Measurements from ENCODE around the gene ACTMAP. TPM values are rescaled to one million over a fixed set of nuclear protein-coding genes. Genes with fewer than 3 reads are reported as not detected.

Gene ACTMAP
- total and polyA plus RNA-seq, 2 of the 8 experiments (the other 6 are each of a cell fraction or from before 2014, with no cell fraction given): 24.1 to 26.5 TPM

GRCh38 chr19:40726279-40726678, 24.0 kb downstream of the ACTMAP start:
- H2BK12ac ChIP-seq (ENCODE audit: low read depth, low read length): no peak overlapping the region
- no peaks in the 10 kb centered on the region for H3K23me2 ChIP-seq (ENCODE audit: low read depth, low read length)
- no peak overlapping the region for H4K5ac ChIP-seq (ENCODE audit: insufficient read length, low read depth, low read length)
- H4K20me1 ChIP-seq (replicated peaks in 1 of 2; ENCODE audit: control insufficient read depth in 1 of 2, insufficient read depth in 2 of 2, low read length in 2 of 2): no peaks in the 10 kb centered on the region
- POLR2A ChIA-PET (ENCODE audit: partially characterized antibody): interaction anchor here (0.8 to 2.6 kb wide), 4 partner anchors 10 to 31 kb away, joined by 3 to 9 read pairs (median 4); no protein-coding TSS in a partner anchor
- no peak overlapping the region for H3K27ac ChIP-seq (ENCODE audit: low read depth, low read length)
- no peak overlapping the region for H3K14ac ChIP-seq (ENCODE audit: insufficient read length)
- no peak overlapping the region for H3K4ac ChIP-seq (replicated peaks; ENCODE audit: insufficient read length, low read depth, low read length)
- no peak overlapping the region for H2BK20ac ChIP-seq (ENCODE audit: low read length)
- no peak for DNase-seq (ENCODE audit: low read depth in 1 of 2, low spot score in 2 of 2)
- H3K27me3 ChIP-seq (replicated peaks in 1 of 4; ENCODE audit: control insufficient read depth in 3 of 4, extremely low read depth in 1 of 4, insufficient read depth in 3 of 4, low read length in 3 of 4): no peaks in the 10 kb centered on the region
- no peak overlapping the region for H2AK5ac ChIP-seq (ENCODE audit: low read depth, low read length)
- no peaks in the 10 kb centered on the region for H3K9me3 ChIP-seq (ENCODE audit: insufficient read depth in 2 of 2, low read depth in 1 of 2, low read length in 1 of 2)
- H3K4me3 ChIP-seq (ENCODE audit: extremely low read depth in 1 of 4, insufficient read depth in 2 of 4, low read depth in 3 of 4, low read length in 4 of 4): no peak overlapping the region
- H3K56ac ChIP-seq (replicated peaks; ENCODE audit: insufficient read length, low read depth, low read length): no peak overlapping the region
- no peak overlapping the region for H3K18ac ChIP-seq (ENCODE audit: extremely low read depth, low read length)
- no peak overlapping the region for H3K23ac ChIP-seq (ENCODE audit: insufficient read length)
- H4K8ac ChIP-seq (ENCODE audit: extremely low read depth, insufficient read depth, low read length): no peak overlapping the region
- no peaks in the 10 kb centered on the region for H3K4me1 ChIP-seq (replicated peaks in 1 of 4; ENCODE audit: control insufficient read depth in 3 of 4, insufficient read depth in 4 of 4, low read length in 3 of 4)
- peaks cover 0 to 2% of the 10 kb centered on the region in 2 experiments; a peak in 1 of 4 replicates for H3K79me2 ChIP-seq (ENCODE audit: control insufficient read depth in 1 of 2, insufficient read depth in 2 of 2, low read length in 2 of 2)
- no peak overlapping the region for H2BK120ac ChIP-seq (replicated peaks; ENCODE audit: low read depth, low read length)
- no peak overlapping the region for H3K9ac ChIP-seq (replicated peaks in 1 of 4; ENCODE audit: extremely low read depth in 1 of 4, low read depth in 3 of 4, low read length in 3 of 4)
- 95% methylated on average over 4 of the region's 4 CpGs; no CpG with 5 or more reads in 1 of the 2 experiments for WGBS, 2 experiments (ENCODE audit: extremely low coverage in 1 of 2, insufficient coverage in 1 of 2, insufficient read length in 1 of 2, insufficient replicate concordance in 2 of 2, low coverage in 1 of 2, low lambda C conversion rate in 2 of 2, missing lambda C conversion rate in 1 of 2)
- no peak overlapping the region for H2BK15ac ChIP-seq (ENCODE audit: low read length)
- H3K4me2 ChIP-seq (ENCODE audit: insufficient read depth in 1 of 2, low read depth in 2 of 2, low read length in 2 of 2): no peak overlapping the region
- H3K79me1 ChIP-seq (ENCODE audit: low read depth, low read length): no peaks in the 10 kb centered on the region; the same call in none of the 2 replicates
- no peak overlapping the region for H2BK5ac ChIP-seq (ENCODE audit: low read depth, low read length)
- no peak overlapping the region for H2AFZ ChIP-seq (ENCODE audit: low read length)
- CTCF ChIA-PET (ENCODE audit: partially characterized antibody): interaction anchor here (1.7 to 1.8 kb wide), 2 partner anchors 10 to 20 kb away, joined by 4 read pairs; no protein-coding TSS in a partner anchor
- H4K91ac ChIP-seq (replicated peaks; ENCODE audit: insufficient read length, low read length): no peak overlapping the region
- FAIRE-seq: no peak
- H3K36me3 ChIP-seq (ENCODE audit: control insufficient read depth in 2 of 4, insufficient read depth in 4 of 4, low read length in 3 of 4): peaks cover 2 to 14% (median 6%) of the 10 kb centered on the region in 4 experiments; a peak in 5 of 8 replicates
- no peak for TF ChIP-seq JUND (IDR thresholded peaks at IDR 0.05; ENCODE audit: low read length)
- no peak for TF ChIP-seq PHF8 (conservative IDR thresholded peaks at IDR 0.05; ENCODE audit: low read depth, low read length)
- no peak for TF ChIP-seq SIN3A (conservative IDR thresholded peaks at IDR 0.05 in 1 of 2, IDR thresholded peaks at IDR 0.05 in 1 of 2; ENCODE audit: low read depth in 1 of 2, low read length in 2 of 2)
- no peak for TF ChIP-seq RBBP5 (IDR thresholded peaks at IDR 0.05; ENCODE audit: borderline replicate concordance, low read depth, low read length)
- no peak for TF ChIP-seq EGR1 (IDR thresholded peaks at IDR 0.05; ENCODE audit: borderline replicate concordance, low read depth, low read length)
- TF ChIP-seq RAD21 (IDR thresholded peaks at IDR 0.05 in 1 of 2, conservative IDR thresholded peaks at IDR 0.05 in 1 of 2; ENCODE audit: low read depth in 2 of 2, low read length in 2 of 2): no peak
- TF ChIP-seq TBP (IDR thresholded peaks at IDR 0.05; ENCODE audit: low read depth, low read length): no peak
- TF ChIP-seq CHD2 (IDR thresholded peaks at IDR 0.05; ENCODE audit: low read length): no peak
- no peak for TF ChIP-seq POLR2A (IDR thresholded peaks at IDR 0.05; ENCODE audit: control extremely low read depth in 1 of 2, low read depth in 2 of 2, low read length in 2 of 2)
- no peak for TF ChIP-seq POU5F1 (IDR thresholded peaks at IDR 0.05; ENCODE audit: low read depth, low read length)
- no peak for TF ChIP-seq CTCF (IDR thresholded peaks at IDR 0.05; ENCODE audit: control extremely low read depth in 1 of 3, insufficient read depth in 1 of 3, low read depth in 1 of 3, low read length in 3 of 3)

Data from H1 (cell line).